Measurements from ENCODE around the gene MYH1. TPM values are rescaled to one million over a fixed set of nuclear protein-coding genes. Genes with fewer than 3 reads are reported as not detected.

The MYH1 gene
- not detected in 2 replicates for total RNA-seq

GRCh38 chr17:10518271-10519037 lies at the start of gene MYH1:
Gene MYH1, minus strand, starts transcription at chr17:10518542. Its CDS starts 1,900 bp downstream, at chr17:10516642.

DNA sequence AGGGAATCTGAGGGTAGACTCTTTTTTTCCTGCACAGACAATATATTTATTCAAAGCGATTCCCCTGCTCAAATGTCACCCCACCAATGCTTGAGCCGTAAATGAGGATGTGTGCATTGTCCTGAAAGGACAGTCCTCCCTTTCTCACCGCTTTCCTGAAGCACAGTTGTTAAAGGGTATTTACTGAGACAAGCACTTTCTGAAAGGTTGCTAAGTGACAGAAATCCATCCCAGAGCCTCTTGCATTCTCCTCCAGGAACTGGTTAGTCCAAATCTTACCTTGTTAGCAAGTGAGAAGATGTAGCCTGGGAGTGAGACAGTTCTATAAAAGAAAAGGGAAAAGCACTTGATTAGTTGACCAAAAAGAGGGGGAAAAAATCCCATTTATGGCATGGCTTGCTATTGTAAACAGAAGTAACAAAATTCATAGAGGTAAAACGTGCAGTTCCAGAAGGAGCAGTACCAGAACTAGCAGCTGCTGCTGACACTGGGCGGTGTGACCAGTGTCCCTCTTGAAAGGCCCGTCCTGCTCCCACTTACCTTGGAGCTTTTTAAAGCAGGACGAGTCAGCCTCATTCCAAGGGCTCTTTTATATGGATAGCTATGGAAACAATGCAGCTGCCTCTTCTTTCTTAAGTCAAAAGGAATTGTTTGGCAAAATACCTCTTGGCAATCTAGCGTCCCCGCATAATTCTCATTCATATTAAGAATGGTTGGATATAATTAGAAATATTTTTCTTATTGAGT lies 30.9 kb upstream of the MYH1 start, which contains the start of gene MYH2:
MYH2 (minus strand) TSS at position 563 of the 747 bp plus-strand sequence. CDS start 1,738 bp downstream, outside the sequence.

DNA sequence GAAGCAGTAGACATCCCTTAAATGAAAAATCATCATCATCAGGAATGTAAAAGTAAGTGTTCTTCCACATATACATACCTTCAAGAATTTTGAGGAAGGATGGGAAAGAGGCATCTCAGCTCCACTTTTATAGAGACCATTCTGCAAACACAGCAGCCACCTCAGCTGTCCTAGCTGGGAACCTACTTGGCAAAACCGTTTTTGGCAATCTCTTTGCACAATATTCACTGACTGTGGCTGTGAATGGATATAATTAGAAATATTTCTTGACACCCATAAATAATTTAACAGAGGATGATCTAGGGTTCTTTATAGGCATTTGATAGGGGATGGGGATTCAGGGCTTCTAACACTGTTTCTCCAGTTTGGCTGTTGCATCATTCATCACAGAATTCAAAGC lies 48.9 kb downstream of the MYH1 start, which contains the start of gene MYH4:
MYH4 (minus strand) TSS at position 101 of the 400 bp plus-strand sequence. CDS start 2,814 bp downstream, outside the sequence.

Other genes starting within 250 kb of the MYH1 start
- not detected in 2 replicates for gene MYH13, start 145.5 kb downstream of the MYH1 start, total RNA-seq
- not detected in 2 replicates for gene MYH8, start 96.6 kb downstream of the MYH1 start, total RNA-seq
- not detected in 2 replicates for gene MYH4, start 49.0 kb downstream of the MYH1 start, total RNA-seq
- gene MYH2, start 31.1 kb upstream of the MYH1 start, total RNA-seq, result not detected in 2 replicates
- gene MYH3, start 138.8 kb upstream of the MYH1 start, total RNA-seq, result 0.38 and 0.85 TPM in 2 replicates
- gene SCO1, start 179.0 kb upstream of the MYH1 start, total RNA-seq, result 19.4 and 23.6 TPM in 2 replicates
- gene ADPRM, start 179.1 kb upstream of the MYH1 start, total RNA-seq, result 9.8 and 18.9 TPM in 2 replicates
- gene TMEM220, start 211.5 kb upstream of the MYH1 start, total RNA-seq, result 1.1 and 2.5 TPM in 2 replicates